Epithelial cell of proximal tubule (primary cell): ENCODE data around the gene EPM2A. TPM values are rescaled to one million over a fixed set of nuclear protein-coding genes. Genes with fewer than 3 reads are reported as not detected.

Experiments used
- DNase-seq: peaks from one replicate; pipeline ENCODE4 v3.0.0-alpha.2; 2011; ENCODE audit warnings: low read depth
- H3K4me3 ChIP-seq: 2 replicates; pipeline ENCODE4 v1.5.1; 2011; ENCODE audit warnings: low read depth, mild to moderate bottlenecking, low read length
- total RNA-seq: library from RNA; depleted of rRNA; stranded (reverse); fragments of >200 nt; gene quantifications from 2 replicates; pipeline ENCODE4 v1.2.3, GENCODE V29; 2015
- TF ChIP-seq, protein P1 (sequence below): conservative IDR thresholded peaks from 2 replicates; pipeline ENCODE4 v1.5.1; 2012; ENCODE audit warnings: low read depth, mild to moderate bottlenecking, low read length

The EPM2A gene
- total RNA-seq, 1 donor from 2014 or later = 6.2 TPM

DNA sequence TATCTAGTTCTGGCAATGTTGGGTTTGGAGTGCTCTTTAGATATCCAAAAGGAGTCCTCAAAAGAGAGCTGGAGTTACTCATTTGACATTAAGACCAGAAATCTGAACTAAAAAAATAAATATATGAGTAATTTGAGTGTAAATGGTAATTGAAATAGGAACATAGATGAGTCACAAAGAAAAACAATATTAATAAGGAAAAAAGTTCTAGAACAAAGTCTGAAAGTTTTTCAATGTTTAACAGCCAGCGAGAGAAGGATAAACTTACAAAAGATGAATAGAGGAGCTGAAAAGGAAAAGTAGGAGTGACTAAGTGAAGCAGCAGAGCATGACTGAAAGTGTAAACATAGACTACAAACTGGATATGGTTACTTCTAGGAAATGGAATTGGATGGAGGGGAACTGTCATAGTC, 46.8 kb downstream of the EPM2A start:
- no peak overlapping the region for H3K4me3 ChIP-seq
- DNase-seq = peak; percentile 35
- TF ChIP-seq, protein P1, sequence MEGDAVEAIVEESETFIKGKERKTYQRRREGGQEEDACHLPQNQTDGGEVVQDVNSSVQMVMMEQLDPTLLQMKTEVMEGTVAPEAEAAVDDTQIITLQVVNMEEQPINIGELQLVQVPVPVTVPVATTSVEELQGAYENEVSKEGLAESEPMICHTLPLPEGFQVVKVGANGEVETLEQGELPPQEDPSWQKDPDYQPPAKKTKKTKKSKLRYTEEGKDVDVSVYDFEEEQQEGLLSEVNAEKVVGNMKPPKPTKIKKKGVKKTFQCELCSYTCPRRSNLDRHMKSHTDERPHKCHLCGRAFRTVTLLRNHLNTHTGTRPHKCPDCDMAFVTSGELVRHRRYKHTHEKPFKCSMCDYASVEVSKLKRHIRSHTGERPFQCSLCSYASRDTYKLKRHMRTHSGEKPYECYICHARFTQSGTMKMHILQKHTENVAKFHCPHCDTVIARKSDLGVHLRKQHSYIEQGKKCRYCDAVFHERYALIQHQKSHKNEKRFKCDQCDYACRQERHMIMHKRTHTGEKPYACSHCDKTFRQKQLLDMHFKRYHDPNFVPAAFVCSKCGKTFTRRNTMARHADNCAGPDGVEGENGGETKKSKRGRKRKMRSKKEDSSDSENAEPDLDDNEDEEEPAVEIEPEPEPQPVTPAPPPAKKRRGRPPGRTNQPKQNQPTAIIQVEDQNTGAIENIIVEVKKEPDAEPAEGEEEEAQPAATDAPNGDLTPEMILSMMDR = no peak

DNA sequence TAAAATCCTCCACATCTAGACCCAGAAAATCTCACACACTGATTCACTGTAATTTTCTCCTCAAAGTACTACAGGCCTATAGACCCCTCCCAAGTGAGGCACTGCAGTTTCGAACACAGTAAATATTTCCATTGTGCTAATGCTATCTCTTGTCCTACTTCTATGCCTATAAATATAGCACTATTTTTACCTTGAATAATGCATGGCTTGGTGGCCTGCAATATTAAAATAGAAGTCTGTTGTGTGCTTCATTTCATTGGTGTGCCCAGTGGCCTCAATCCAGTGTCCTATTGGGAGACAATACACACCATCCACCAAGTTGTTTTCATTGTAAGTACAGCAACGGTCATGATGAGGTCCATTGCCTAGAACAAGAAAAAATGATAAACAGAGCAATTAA, 49.4 kb downstream of the EPM2A start:
- TF ChIP-seq, protein P1 = no peak
- DNase-seq = no peak
- H3K4me3 ChIP-seq = no peak overlapping the region

DNA sequence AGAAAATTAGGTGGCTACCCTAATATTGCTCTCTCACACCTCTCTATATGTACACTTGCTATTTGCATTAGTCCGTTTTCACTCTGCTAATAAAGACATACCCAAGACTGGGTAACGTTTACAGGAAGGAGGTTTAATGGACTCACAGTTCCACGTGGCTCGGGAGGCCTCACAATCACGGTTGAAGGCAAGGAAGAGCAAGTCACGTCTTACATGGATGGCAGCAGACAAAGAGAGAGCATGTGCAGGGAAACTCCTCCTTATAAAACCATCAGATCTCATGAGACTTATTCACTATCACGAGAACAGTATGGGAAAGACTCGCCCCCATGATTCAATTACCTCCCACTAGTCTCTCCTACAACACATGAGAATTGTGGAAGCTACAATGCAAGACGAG, 53.4 kb downstream of the EPM2A start:
- H3K4me3 ChIP-seq = no peak overlapping the region
- TF ChIP-seq, protein P1 = no peak

DNA sequence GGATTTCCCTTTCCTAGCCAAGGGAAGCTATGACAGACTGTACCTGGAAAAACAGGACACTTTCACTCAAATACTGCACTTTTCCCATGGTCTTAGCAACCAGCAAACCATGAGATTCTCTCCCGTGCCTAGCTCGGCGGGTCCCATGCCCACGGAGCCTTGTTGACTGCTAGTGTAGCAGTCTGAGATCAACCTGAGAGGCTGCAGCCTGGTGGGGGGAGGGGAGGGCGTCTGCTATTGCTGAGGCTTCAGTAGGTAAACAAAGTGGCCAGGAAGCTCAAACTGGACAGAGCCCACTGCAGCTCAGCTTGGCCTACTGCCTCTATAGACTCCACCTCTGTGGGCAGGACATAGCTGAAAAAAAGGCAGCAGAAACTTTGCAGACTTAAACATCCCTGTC, 61.8 kb downstream of the EPM2A start:
- no peak for DNase-seq
- TF ChIP-seq, protein P1 = no peak
- no peak overlapping the region for H3K4me3 ChIP-seq

More for the DNA sequence above, 53.4 kb downstream of the EPM2A start:
- DNase-seq = no peak

DNA sequence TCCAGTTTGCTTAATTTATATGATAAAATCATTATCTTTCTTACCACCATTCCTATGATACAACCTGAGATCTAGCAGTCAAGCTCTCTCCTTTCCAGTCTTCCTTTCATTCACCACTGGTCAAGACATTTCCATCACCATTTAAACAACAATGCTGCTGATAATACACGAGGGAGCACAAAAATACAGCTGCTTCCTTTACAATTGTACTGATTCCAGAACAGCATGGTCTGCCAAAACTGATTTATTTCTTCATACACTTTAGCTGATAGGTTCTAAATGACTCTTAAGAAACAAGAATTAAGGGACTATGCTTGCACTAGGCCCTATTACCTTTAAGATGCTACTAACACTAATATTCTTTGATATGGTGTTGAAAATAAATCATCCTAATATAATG, 65.0 kb downstream of the EPM2A start:
- TF ChIP-seq, protein P1 = no peak
- DNase-seq = no peak
- H3K4me3 ChIP-seq = no peak overlapping the region

DNA sequence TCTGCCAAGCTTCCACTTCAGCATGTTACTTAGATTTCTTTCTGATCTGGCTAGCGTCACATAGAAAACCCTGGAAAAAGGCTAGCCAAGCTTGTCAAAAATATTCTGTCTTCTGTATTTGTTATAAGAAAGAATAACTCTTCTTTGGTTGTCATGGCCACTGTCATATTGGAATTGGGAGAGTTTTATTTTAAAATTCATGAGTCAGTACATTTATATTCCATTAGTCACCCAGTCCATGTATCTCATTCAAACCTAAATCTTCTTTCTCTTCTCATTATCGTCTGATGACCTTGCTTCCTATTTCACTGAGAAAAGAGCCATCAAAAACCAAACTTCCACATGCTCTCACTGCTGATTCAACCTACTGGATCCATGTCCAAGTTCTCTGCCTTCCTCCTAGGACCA, 65.7 kb downstream of the EPM2A start:
- no peak for DNase-seq
- TF ChIP-seq, protein P1 = no peak
- no peak overlapping the region for H3K4me3 ChIP-seq

DNA sequence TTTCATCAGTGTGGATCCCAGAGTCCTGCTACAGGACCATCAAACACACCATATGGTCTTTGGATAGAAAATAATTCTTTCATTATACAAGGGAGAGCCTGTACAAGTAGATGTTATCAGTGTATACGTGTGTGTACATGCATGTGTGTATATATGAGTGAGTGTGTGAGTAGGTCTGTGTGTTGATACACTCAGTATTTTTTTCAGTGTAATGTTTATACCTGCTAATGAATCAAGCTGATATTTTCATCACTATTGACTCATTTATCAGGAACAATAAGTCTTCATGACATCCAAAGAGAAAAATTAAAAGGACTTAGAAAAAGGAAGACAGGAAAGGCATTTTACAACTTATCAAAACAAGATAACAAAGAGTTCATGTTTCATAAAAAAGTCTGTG, 66.5 kb downstream of the EPM2A start:
- no peak overlapping the region for H3K4me3 ChIP-seq
- DNase-seq = no peak
- TF ChIP-seq, protein P1 = no peak
